ENCODE measurements around the gene TNC. TPM values are rescaled to one million over a fixed set of nuclear protein-coding genes. Genes with fewer than 3 reads are reported as not detected.
A peak's percentile ranks its signal among the peaks of the same experiment; 100 is the strongest.

Gene TNC
- polyA plus RNA-seq, 3 donors: 0.02 TPM; not detected in 2

GRCh38 chr9:115118879-115119218 is 892 bp upstream of the TNC start:
- H2AFZ ChIP-seq (ENCODE audit: insufficient read depth, low read depth, low read length, poor library complexity, severe bottlenecking): no peak overlapping the region
- no peak for TF ChIP-seq CTCF (IDR thresholded peaks at IDR 0.05)
- no peaks in the 10 kb centered on the region for H3K36me3 Mint-ChIP-seq
- no CpG with 5 or more reads among the region's 8 CpGs for WGBS (ENCODE audit: insufficient coverage)
- no peaks in the 10 kb centered on the region for H3K4me1 ChIP-seq (ENCODE audit: control insufficient read depth in 1 of 2, insufficient read depth in 2 of 2, low read length in 2 of 2)
- no peaks in the 10 kb centered on the region for H4K20me1 ChIP-seq (ENCODE audit: insufficient read depth, low read length)
- no peak overlapping the region for H3K27ac ChIP-seq (ENCODE audit: low read depth in 1 of 2, low read length in 2 of 2)
- peaks cover 44 to 57% of the 10 kb centered on the region in 2 donors for H3K27me3 ChIP-seq (ENCODE audit: control insufficient read depth in 2 of 2, insufficient read depth in 2 of 2, low read length in 2 of 2)
- H3K4me3 Mint-ChIP-seq: peak overlapping the region in 1 of 2 donors; percentile 58
- intact Hi-C loops (cut with micrococcal nuclease): no loop called here
- H3K9me3 ChIP-seq (replicated peaks in 1 of 2; ENCODE audit: control insufficient read depth in 1 of 2, insufficient read depth in 1 of 2, low read length in 2 of 2): peaks cover 0 to 4% of the 10 kb centered on the region in 2 donors
- peaks cover 32 to 56% (median 37%) of the 10 kb centered on the region in 3 donors for H3K27me3 Mint-ChIP-seq (ENCODE audit: low read depth in 3 of 3)
- H3K9me3 Mint-ChIP-seq: peaks cover 0 to 7% (median 0%) of the 10 kb centered on the region in 7 donors
- no peak overlapping the region for H3K4me2 ChIP-seq (replicated peaks; ENCODE audit: extremely low read depth, low read length, poor library complexity, severe bottlenecking)
- no peaks in the 10 kb centered on the region for H3K79me2 ChIP-seq (ENCODE audit: insufficient read depth, low read length)
- H3K27ac Mint-ChIP-seq: no peak overlapping the region
- H3K4me1 Mint-ChIP-seq: peaks cover 1% of the 10 kb centered on the region
- no peak overlapping the region for H3K9ac ChIP-seq (ENCODE audit: insufficient read depth, low read length, poor library complexity, severe bottlenecking)
- H3K36me3 ChIP-seq (replicated peaks in 1 of 2; ENCODE audit: control insufficient read depth in 1 of 2, insufficient read depth in 2 of 2, low read length in 2 of 2): no peaks in the 10 kb centered on the region
- no peak for DNase-seq
- H3K4me3 ChIP-seq (replicated peaks in 1 of 3; ENCODE audit: low read depth in 2 of 3, low read length in 3 of 3): no peak overlapping the region

- H3K36me3 Mint-ChIP-seq: no peaks in the 10 kb centered on the region
- no peaks in the 10 kb centered on the region for H3K36me3 ChIP-seq (replicated peaks in 1 of 2; ENCODE audit: control insufficient read depth in 1 of 2, insufficient read depth in 2 of 2, low read length in 2 of 2)
- intact Hi-C loops (cut with micrococcal nuclease): no loop called here
- no peak overlapping the region for H3K4me2 ChIP-seq (replicated peaks; ENCODE audit: extremely low read depth, low read length, poor library complexity, severe bottlenecking)
- WGBS (ENCODE audit: insufficient coverage): 91% methylated on average over 2 of the region's 8 CpGs
- H3K27ac Mint-ChIP-seq: no peak overlapping the region
- no peak overlapping the region for H3K27ac ChIP-seq (ENCODE audit: low read depth in 1 of 2, low read length in 2 of 2)
- peaks cover 0 to 4% of the 10 kb centered on the region in 2 donors for H3K9me3 ChIP-seq (replicated peaks in 1 of 2; ENCODE audit: control insufficient read depth in 1 of 2, insufficient read depth in 1 of 2, low read length in 2 of 2)
- no peak overlapping the region for H2AFZ ChIP-seq (ENCODE audit: insufficient read depth, low read depth, low read length, poor library complexity, severe bottlenecking)
- no peak for TF ChIP-seq CTCF (IDR thresholded peaks at IDR 0.05)
- peaks cover 1% of the 10 kb centered on the region for H3K4me1 Mint-ChIP-seq
- peak overlapping the region in 1 of 2 donors; percentile 66 for H3K4me3 Mint-ChIP-seq
- no peak overlapping the region for H3K9ac ChIP-seq (ENCODE audit: insufficient read depth, low read length, poor library complexity, severe bottlenecking)
- H4K20me1 ChIP-seq (ENCODE audit: insufficient read depth, low read length): no peaks in the 10 kb centered on the region
- H3K27me3 Mint-ChIP-seq (ENCODE audit: low read depth in 3 of 3): peaks cover 35 to 59% (median 37%) of the 10 kb centered on the region in 3 donors
- peaks cover 0 to 7% (median 0%) of the 10 kb centered on the region in 7 donors for H3K9me3 Mint-ChIP-seq
- no peaks in the 10 kb centered on the region for H3K79me2 ChIP-seq (ENCODE audit: insufficient read depth, low read length)
- H3K4me1 ChIP-seq (ENCODE audit: control insufficient read depth in 1 of 2, insufficient read depth in 2 of 2, low read length in 2 of 2): no peaks in the 10 kb centered on the region
- no peak overlapping the region for H3K4me3 ChIP-seq (replicated peaks in 1 of 3; ENCODE audit: low read depth in 2 of 3, low read length in 3 of 3)
- H3K27me3 ChIP-seq (ENCODE audit: control insufficient read depth in 2 of 2, insufficient read depth in 2 of 2, low read length in 2 of 2): peaks cover 44 to 57% of the 10 kb centered on the region in 2 donors
- DNase-seq: no peak
Observed at GRCh38 chr9:115116421-115117284, 1.3 kb downstream of the TNC start.
